ENCODE measurements around the gene PLSCR5.
A peak's percentile ranks its signal among the peaks of the same experiment; 100 is the strongest.

The PLSCR5 gene

GRCh38 chr3:146625186-146625775, 20.1 kb upstream of the PLSCR5 start:
- H3K4me3 Mint-ChIP-seq: no peak overlapping the region
- ATAC-seq (replicated peaks; ENCODE audit: extremely low read depth, poor library complexity, severe bottlenecking): no peak

GRCh38 chr3:146621723-146622122, 16.6 kb upstream of the PLSCR5 start:
- H3K9me3 Mint-ChIP-seq: no peaks in the 10 kb centered on the region
- H3K36me3 Mint-ChIP-seq (ENCODE audit: insufficient read depth): no peaks in the 10 kb centered on the region
- H3K4me1 Mint-ChIP-seq: no peaks in the 10 kb centered on the region
- no peak for ATAC-seq (replicated peaks; ENCODE audit: extremely low read depth, poor library complexity, severe bottlenecking)
- peaks cover 9% of the 10 kb centered on the region for H3K27me3 Mint-ChIP-seq
- no peak overlapping the region for H3K27ac Mint-ChIP-seq (ENCODE audit: low read depth)
- no peak for DNase-seq (ENCODE audit: low spot score in 2 of 2)
- no peak overlapping the region for H3K4me3 Mint-ChIP-seq

More at GRCh38 chr3:146625186-146625775, 20.1 kb upstream of the PLSCR5 start:
- Mint-ChIP-seq H3K36me3 (ENCODE audit: insufficient read depth) (no peaks in the 10 kb centered on the region), H3K27me3 (peaks cover 9% of the 10 kb centered on the region), H3K27ac (ENCODE audit: low read depth) (no peak overlapping the region), H3K4me1 (no peaks in the 10 kb centered on the region), H3K9me3 (no peaks in the 10 kb centered on the region)
- DNase-seq (ENCODE audit: low spot score in 2 of 2): no peak

GRCh38 chr3:146612015-146612414, 6.9 kb upstream of the PLSCR5 start:
- no peak overlapping the region for H3K27ac Mint-ChIP-seq (ENCODE audit: low read depth)
- H3K4me3 Mint-ChIP-seq: no peak overlapping the region
- DNase-seq (ENCODE audit: low spot score in 2 of 2) (no peak), ATAC-seq (replicated peaks; ENCODE audit: extremely low read depth, poor library complexity, severe bottlenecking) (no peak)
- H3K9me3 Mint-ChIP-seq: no peaks in the 10 kb centered on the region
- H3K4me1 Mint-ChIP-seq: no peaks in the 10 kb centered on the region
- H3K27me3 Mint-ChIP-seq: peaks cover 10% of the 10 kb centered on the region
- no peaks in the 10 kb centered on the region for H3K36me3 Mint-ChIP-seq (ENCODE audit: insufficient read depth)

DNA sequence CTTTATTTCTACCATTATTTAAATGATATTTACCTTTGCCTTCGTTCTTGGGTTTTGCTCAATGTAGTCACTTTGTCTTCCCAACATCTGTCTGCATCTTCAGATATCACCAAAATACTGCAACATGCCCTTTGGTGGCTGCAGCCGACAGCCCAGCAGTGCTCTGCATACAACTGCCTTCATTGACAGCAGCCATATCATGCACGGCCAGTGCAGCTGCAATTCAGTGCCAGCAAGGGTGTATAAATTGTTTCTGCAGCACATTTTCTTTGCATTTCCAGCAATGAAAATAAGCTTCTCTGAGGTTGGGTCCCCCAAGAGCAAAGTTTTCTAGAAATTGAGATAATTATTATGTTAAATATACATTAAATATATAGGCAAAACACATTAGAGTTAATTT, 6.0 kb upstream of the PLSCR5 start:
- ATAC-seq (replicated peaks; ENCODE audit: extremely low read depth, poor library complexity, severe bottlenecking) (no peak), DNase-seq (ENCODE audit: low spot score in 2 of 2) (no peak)
- Mint-ChIP-seq H3K36me3 (ENCODE audit: insufficient read depth) (no peaks in the 10 kb centered on the region), H3K4me1 (no peaks in the 10 kb centered on the region), H3K9me3 (no peaks in the 10 kb centered on the region), H3K27ac (ENCODE audit: low read depth) (no peak overlapping the region), H3K27me3 (peaks cover 10% of the 10 kb centered on the region), H3K4me3 (no peak overlapping the region)

DNA sequence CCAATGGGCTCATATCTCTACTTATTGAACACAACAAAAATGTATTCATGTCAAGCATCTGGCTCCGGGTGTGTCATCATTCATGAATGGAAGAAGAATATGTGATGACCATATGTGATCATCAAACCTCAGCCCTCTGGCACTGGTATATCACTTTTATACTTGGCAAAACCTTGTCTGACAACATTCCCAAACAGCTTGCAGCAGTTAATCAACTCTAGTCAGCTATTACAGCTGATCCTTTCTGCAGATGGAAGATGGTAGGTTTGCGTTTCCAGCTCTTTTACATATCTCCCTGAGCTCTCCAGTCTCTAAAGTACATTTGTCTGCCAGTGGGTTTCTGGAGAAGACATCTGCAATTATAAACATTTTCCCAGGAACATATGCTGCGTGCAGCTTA, 6.6 kb downstream of the PLSCR5 start:
- DNase-seq (ENCODE audit: low spot score in 2 of 2) (no peak), ATAC-seq (replicated peaks; ENCODE audit: extremely low read depth, poor library complexity, severe bottlenecking) (no peak)
- Mint-ChIP-seq H3K27me3 (peaks cover 8% of the 10 kb centered on the region), H3K9me3 (no peaks in the 10 kb centered on the region), H3K36me3 (ENCODE audit: insufficient read depth) (no peaks in the 10 kb centered on the region), H3K27ac (ENCODE audit: low read depth) (no peak overlapping the region), H3K4me3 (no peak overlapping the region), H3K4me1 (no peaks in the 10 kb centered on the region)

- no peak overlapping the region for H3K27ac Mint-ChIP-seq (ENCODE audit: low read depth)
- ATAC-seq (replicated peaks; ENCODE audit: extremely low read depth, poor library complexity, severe bottlenecking) (no peak), DNase-seq (ENCODE audit: low spot score in 2 of 2) (no peak)
- no peak overlapping the region for H3K4me3 Mint-ChIP-seq
- no peaks in the 10 kb centered on the region for H3K9me3 Mint-ChIP-seq
- no peaks in the 10 kb centered on the region for H3K36me3 Mint-ChIP-seq (ENCODE audit: insufficient read depth)
- no peaks in the 10 kb centered on the region for H3K27me3 Mint-ChIP-seq
- no peaks in the 10 kb centered on the region for H3K4me1 Mint-ChIP-seq
Measured at GRCh38 chr3:146594843-146595482, 10.2 kb downstream of the PLSCR5 start.

DNA sequence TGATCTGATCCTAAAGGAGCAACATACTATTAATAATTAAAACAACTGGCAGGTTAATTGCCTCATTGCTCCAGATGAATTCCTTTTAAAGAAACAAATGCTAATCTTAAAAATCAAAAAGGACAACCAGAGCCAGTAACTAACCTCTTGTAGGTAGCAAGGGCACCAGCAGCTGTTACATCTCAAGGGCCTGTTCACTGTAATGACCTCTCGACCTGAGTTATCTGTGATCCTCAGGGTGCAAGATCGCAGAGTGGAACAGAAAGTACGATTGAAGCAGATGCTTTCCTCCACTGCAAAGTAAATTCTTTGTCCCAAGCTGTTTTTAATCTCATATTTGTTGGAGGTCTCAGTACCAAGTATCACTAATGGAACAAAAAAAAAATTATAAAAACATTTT, 11.4 kb downstream of the PLSCR5 start:
- DNase-seq (ENCODE audit: low spot score in 2 of 2) (no peak), ATAC-seq (replicated peaks; ENCODE audit: extremely low read depth, poor library complexity, severe bottlenecking) (no peak)
- Mint-ChIP-seq H3K9me3 (no peaks in the 10 kb centered on the region), H3K4me3 (no peak overlapping the region), H3K27ac (ENCODE audit: low read depth) (no peak overlapping the region), H3K27me3 (no peaks in the 10 kb centered on the region), H3K4me1 (no peaks in the 10 kb centered on the region), H3K36me3 (ENCODE audit: insufficient read depth) (no peaks in the 10 kb centered on the region)

- Mint-ChIP-seq H3K4me1 (no peaks in the 10 kb centered on the region), H3K27me3 (no peaks in the 10 kb centered on the region), H3K27ac (ENCODE audit: low read depth) (no peak overlapping the region), H3K36me3 (ENCODE audit: insufficient read depth) (no peaks in the 10 kb centered on the region), H3K9me3 (no peaks in the 10 kb centered on the region), H3K4me3 (no peak overlapping the region)
- no peak for DNase-seq (ENCODE audit: low spot score in 2 of 2)
- ATAC-seq (replicated peaks; ENCODE audit: extremely low read depth, poor library complexity, severe bottlenecking): no peak
Measured at GRCh38 chr3:146590521-146590920, 14.6 kb downstream of the PLSCR5 start.

DNA sequence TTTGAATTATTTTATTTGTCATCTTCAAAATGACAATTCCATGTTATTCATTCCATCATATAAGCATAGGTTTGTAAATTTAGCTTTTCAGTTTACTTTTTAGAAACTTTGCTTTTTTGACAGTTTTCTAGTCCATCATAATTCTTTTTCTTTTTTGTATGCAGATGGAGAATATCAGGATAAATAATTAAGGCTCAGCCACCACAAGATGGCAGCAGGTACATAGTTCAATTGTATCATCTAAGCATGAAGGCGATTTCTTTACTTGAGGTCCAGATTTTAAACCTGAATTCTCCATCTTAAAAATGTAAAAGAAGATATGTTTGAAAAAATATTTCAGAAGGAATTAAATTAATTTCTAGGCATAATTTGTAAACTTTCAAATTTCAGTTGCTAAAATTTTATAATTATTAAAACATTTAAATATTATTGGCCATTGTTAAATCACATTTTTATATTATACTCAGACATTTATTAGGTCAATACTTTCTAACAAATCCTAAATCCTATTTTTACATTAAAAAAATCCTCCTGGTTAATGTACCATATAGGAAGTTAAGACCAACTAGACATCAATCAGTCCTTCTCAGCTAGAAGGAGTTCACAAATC, 15.1 kb downstream of the PLSCR5 start:
- no peak for DNase-seq (ENCODE audit: low spot score in 2 of 2)
- no peaks in the 10 kb centered on the region for H3K27me3 Mint-ChIP-seq

GRCh38 chr3:146585156-146585555, 20.0 kb downstream of the PLSCR5 start:
- no peak overlapping the region for H3K4me3 Mint-ChIP-seq
- H3K27me3 Mint-ChIP-seq: peaks cover 19% of the 10 kb centered on the region
- DNase-seq (ENCODE audit: low spot score in 2 of 2) (no peak), ATAC-seq (replicated peaks; ENCODE audit: extremely low read depth, poor library complexity, severe bottlenecking) (no peak)
- no peaks in the 10 kb centered on the region for H3K36me3 Mint-ChIP-seq (ENCODE audit: insufficient read depth)
- H3K4me1 Mint-ChIP-seq: no peaks in the 10 kb centered on the region
- H3K9me3 Mint-ChIP-seq: no peaks in the 10 kb centered on the region
- H3K27ac Mint-ChIP-seq (ENCODE audit: low read depth): no peak overlapping the region

More for the DNA sequence above, 15.1 kb downstream of the PLSCR5 start:
- no peaks in the 10 kb centered on the region for H3K36me3 Mint-ChIP-seq (ENCODE audit: insufficient read depth)
- no peak for ATAC-seq (replicated peaks; ENCODE audit: extremely low read depth, poor library complexity, severe bottlenecking)
- H3K4me1 Mint-ChIP-seq: no peaks in the 10 kb centered on the region
- H3K27ac Mint-ChIP-seq (ENCODE audit: low read depth): no peak overlapping the region
- no peaks in the 10 kb centered on the region for H3K9me3 Mint-ChIP-seq
- no peak overlapping the region for H3K4me3 Mint-ChIP-seq

DNA sequence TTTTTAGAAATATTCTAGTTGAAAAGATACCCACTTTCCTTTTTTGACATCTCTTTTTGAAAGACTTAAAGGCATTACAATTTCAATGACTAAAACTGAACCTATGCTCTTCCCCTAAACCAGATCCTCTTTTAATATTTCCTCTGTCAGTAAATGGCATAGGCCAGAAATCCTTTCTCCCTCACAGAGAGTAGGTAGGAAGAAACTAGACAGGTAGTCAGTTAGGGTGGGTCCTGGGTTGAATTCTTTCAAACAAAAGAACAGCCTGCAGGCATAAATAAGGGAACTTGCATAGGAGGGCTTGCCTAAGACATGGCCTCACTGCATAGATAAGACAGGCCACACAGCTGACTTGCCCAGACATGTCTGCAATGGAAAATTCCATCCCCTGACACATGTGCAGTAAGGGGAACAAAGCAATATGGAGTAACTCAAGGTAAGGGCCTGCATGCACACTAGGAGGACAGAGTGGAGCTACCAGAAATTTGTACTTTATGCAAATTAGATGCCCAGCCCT, 23.1 kb downstream of the PLSCR5 start:
- no peak overlapping the region for H3K4me3 Mint-ChIP-seq
- H3K4me1 Mint-ChIP-seq: no peaks in the 10 kb centered on the region
- peaks cover 23% of the 10 kb centered on the region for H3K27me3 Mint-ChIP-seq
- ATAC-seq (replicated peaks; ENCODE audit: extremely low read depth, poor library complexity, severe bottlenecking): peak; percentile 24
- no peak for DNase-seq (ENCODE audit: low spot score in 2 of 2)
- H3K36me3 Mint-ChIP-seq (ENCODE audit: insufficient read depth): no peaks in the 10 kb centered on the region
- no peak overlapping the region for H3K27ac Mint-ChIP-seq (ENCODE audit: low read depth)
- H3K9me3 Mint-ChIP-seq: no peaks in the 10 kb centered on the region

DNA sequence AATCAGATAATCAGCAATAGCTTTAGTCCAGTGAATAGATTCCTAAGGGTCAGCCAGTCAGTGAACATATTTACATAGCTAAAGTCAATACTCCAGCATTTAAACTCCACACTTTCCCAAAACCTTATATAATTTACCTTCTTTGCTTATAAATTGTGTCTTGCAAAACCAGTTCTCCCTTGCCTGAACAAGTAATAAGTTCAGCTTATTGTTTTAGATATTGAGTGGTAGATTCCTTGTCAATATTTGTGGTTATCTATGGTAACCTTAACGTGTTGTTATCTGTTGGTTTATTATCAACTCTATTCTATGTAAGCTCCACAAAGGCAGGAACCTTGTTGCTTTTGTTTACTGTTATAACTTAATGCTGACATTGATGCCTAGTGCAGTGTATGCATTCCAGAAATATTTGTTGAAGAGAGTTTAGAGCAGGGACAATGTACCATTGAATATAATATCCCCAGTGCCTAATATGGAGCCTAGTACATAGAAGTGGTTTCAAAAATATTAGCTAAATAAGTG, 24.0 kb downstream of the PLSCR5 start:
- DNase-seq (ENCODE audit: low spot score in 2 of 2) (no peak), ATAC-seq (replicated peaks; ENCODE audit: extremely low read depth, poor library complexity, severe bottlenecking) (no peak)
- peaks cover 23% of the 10 kb centered on the region for H3K27me3 Mint-ChIP-seq
- H3K27ac Mint-ChIP-seq (ENCODE audit: low read depth): no peak overlapping the region
- no peaks in the 10 kb centered on the region for H3K9me3 Mint-ChIP-seq
- no peak overlapping the region for H3K4me3 Mint-ChIP-seq
- H3K4me1 Mint-ChIP-seq: no peaks in the 10 kb centered on the region
- no peaks in the 10 kb centered on the region for H3K36me3 Mint-ChIP-seq (ENCODE audit: insufficient read depth)

DNA sequence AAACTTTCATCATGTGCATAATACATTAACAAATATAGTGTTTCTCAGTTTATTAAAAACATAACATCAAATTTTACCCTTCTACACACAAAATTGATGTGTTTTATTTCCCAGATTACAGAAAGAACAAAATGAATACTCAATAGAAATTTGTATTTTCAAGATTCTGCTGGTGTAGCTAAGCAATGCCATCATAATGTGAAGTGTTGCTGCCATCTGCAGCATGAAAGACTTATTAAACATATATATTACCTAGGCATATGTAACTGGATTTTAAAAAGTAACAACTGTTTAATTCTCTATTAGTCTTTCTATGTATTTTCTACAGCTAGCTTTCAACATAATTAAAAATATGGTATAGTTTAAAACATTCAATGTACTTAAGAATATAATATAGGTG, 27.5 kb downstream of the PLSCR5 start:
- DNase-seq (ENCODE audit: low spot score in 2 of 2): no peak
- Mint-ChIP-seq H3K4me1 (no peaks in the 10 kb centered on the region), H3K9me3 (no peaks in the 10 kb centered on the region), H3K4me3 (no peak overlapping the region), H3K27me3 (peaks cover 14% of the 10 kb centered on the region), H3K27ac (ENCODE audit: low read depth) (no peak overlapping the region), H3K36me3 (ENCODE audit: insufficient read depth) (no peaks in the 10 kb centered on the region)
- ATAC-seq (replicated peaks; ENCODE audit: extremely low read depth, poor library complexity, severe bottlenecking): no peak
